ENCODE data around the gene IL18RAP.

Gene IL18RAP

DNA sequence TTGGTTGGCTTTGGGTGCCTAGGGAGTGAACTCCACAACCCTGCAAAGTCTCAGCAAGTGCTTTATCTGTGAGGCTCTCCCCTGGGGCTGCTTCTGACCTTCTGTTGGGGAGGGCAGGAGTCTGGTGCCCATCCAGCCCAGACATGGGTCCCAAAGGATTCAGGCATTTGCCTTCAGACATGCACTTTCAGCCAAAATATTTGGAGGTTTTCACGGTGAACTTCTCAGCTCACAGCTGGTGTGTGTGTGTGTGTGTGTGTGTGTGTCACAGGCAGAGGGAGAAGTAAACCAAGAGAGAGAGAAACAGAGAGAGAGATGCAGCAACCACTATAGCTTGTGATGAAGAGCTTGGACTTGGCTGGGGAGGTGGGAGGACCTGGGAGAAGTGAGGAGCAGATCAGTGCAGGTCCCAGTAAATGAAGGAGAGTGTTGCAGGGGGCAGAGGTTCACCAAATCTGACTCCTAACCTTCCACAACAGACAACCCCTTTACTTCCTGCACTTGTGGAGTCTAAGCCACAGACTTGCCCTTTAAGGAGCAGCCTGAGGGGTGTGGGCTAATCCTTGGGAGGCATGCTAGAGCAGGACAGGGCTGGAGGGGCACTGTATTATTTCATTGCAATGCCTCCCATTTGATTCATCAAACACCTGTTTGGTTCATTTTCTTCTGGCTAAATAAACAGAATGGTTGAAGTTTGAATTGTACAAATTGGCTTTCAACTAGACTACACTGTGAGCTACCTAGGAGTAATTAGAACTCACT lies 64.2 kb downstream of the IL18RAP start:
- no peak overlapping the region for H3K4me3 ChIP-seq (ENCODE audit: control insufficient read depth, low read depth, low read length)
- no peak for DNase-seq (ENCODE audit: low read depth)
- TF ChIP-seq, protein P1, sequence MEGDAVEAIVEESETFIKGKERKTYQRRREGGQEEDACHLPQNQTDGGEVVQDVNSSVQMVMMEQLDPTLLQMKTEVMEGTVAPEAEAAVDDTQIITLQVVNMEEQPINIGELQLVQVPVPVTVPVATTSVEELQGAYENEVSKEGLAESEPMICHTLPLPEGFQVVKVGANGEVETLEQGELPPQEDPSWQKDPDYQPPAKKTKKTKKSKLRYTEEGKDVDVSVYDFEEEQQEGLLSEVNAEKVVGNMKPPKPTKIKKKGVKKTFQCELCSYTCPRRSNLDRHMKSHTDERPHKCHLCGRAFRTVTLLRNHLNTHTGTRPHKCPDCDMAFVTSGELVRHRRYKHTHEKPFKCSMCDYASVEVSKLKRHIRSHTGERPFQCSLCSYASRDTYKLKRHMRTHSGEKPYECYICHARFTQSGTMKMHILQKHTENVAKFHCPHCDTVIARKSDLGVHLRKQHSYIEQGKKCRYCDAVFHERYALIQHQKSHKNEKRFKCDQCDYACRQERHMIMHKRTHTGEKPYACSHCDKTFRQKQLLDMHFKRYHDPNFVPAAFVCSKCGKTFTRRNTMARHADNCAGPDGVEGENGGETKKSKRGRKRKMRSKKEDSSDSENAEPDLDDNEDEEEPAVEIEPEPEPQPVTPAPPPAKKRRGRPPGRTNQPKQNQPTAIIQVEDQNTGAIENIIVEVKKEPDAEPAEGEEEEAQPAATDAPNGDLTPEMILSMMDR (conservative IDR thresholded peaks at IDR 0.05; ENCODE audit: control insufficient read depth, insufficient read depth, low read depth, low read length) = no peak

DNA sequence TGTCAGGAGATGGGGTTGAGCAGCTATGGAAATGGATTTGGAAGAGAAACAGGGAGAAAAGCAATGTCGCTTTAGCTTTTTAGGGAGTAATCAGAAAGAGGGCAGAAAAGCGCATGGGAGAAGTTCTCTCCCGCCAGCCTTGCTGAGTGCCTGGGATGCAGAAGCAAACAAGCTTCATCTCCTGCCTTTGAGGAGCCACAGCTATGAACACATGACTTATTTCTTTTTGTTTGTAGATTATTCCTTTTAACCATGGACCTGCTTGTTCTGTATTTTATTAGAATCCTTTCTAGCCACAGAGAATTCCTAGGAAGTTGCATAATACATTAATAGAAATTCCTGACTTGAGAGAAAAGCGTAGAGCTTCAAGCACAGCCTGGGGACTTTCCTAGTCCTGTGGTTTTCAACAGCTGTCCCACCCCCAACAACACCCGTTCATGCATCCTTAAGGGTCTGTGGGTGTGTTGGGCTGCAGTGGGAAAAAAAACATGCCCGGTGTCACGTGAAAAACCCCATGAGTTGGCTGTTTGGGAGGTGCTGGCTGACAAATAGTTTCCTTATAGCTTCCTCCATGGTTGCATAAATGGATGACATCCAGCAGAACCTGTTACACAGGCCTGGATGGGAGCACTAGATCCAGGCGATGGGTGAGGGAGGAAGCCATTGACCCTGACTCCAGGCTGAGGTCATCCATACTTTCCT lies 65.0 kb downstream of the IL18RAP start:
- TF ChIP-seq, protein P1 (conservative IDR thresholded peaks at IDR 0.05; ENCODE audit: control insufficient read depth, insufficient read depth, low read depth, low read length) = no peak
- DNase-seq (ENCODE audit: low read depth) = peak; percentile 74
- H3K4me3 ChIP-seq (ENCODE audit: control insufficient read depth, low read depth, low read length) = no peak overlapping the region

DNA sequence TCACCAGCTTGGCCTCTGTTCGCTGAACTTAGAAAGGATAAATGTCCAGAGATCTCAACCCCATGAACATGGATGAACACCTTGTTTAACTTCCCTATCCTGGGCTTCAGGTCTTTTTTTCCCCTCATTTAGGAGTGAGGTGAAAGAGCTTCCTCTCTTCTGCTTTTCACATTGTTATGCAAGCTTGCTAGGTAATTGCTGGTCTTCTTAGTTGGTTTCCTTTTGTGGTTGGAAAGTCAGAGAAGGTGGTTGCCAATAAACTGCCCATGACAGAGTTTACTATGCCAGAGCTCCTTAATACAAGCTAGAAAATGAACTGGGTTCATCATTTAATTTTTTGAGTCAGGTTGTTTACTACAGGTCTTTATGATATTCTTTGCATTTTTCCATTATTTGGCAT lies 66.7 kb downstream of the IL18RAP start:
- TF ChIP-seq, protein P1 (conservative IDR thresholded peaks at IDR 0.05; ENCODE audit: control insufficient read depth, insufficient read depth, low read depth, low read length) = no peak
- H3K4me3 ChIP-seq (ENCODE audit: control insufficient read depth, low read depth, low read length) = no peak overlapping the region
- DNase-seq (ENCODE audit: low read depth) = no peak

DNA sequence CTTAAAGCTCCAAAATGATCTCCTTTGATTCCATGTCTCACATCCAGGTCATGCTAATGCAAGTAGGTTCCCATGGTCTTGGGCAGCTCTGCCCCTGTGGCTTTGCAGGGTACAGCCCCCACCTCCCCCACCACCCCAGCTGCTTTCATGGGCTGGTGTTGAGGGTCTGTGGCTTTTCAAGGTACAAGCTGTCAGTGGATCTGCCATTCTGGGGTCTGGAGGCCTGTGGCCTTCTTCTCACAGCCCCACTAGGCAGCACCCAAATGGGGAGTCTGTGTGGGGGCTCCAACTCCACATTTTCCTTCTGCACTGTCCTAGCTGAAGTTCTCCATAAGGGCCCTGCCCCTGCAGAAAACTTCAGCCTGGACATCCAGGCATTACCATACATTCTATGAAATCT lies 69.0 kb downstream of the IL18RAP start:
- no peak overlapping the region for H3K4me3 ChIP-seq (ENCODE audit: control insufficient read depth, low read depth, low read length)
- DNase-seq (ENCODE audit: low read depth) = no peak
- TF ChIP-seq, protein P1 (conservative IDR thresholded peaks at IDR 0.05; ENCODE audit: control insufficient read depth, insufficient read depth, low read depth, low read length) = no peak

DNA sequence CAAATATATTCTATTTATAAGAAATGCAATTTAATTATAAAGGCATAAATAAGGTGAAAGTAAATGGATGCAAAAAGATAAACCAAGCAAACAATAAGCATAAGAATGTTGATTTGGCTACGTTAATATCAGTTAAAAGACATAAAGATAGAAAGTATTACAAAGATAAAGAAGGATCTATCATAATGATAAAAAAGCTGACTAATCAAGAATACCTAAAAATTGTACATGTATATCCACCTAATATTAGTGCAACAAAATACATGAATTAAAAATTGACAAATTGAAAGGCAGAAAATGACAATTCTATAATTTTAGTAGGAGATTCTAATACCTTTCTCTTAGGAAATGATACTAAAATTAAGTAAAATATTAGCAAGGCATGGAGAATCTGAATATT lies 71.6 kb downstream of the IL18RAP start:
- no peak for DNase-seq (ENCODE audit: low read depth)
- TF ChIP-seq, protein P1 (conservative IDR thresholded peaks at IDR 0.05; ENCODE audit: control insufficient read depth, insufficient read depth, low read depth, low read length) = no peak

DNA sequence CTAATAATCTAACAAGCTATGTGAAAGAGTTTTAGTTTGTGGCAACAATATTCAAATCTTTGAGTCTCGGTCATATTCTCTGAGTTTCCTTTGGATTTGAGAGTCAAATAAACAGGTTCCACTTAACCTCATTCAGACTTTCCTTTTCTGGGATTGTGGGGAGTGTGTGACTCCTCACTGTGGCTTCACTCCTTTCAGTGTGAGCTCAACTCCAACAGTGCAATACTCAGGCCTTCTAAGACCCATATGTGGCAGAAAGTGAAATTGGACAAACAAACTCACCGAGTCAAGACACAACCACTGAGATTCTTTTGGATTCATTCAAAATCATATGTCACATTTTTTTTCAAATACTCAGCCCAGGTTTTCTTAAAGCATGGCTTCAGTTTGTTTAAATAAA lies 75.5 kb downstream of the IL18RAP start:
- no peak overlapping the region for H3K4me3 ChIP-seq (ENCODE audit: control insufficient read depth, low read depth, low read length)
- no peak for DNase-seq (ENCODE audit: low read depth)
- TF ChIP-seq, protein P1 (conservative IDR thresholded peaks at IDR 0.05; ENCODE audit: control insufficient read depth, insufficient read depth, low read depth, low read length) = no peak

More for the DNA sequence above, 71.6 kb downstream of the IL18RAP start:
- no peak overlapping the region for H3K4me3 ChIP-seq (ENCODE audit: control insufficient read depth, low read depth, low read length)
